GM18907 (cell line): Measurements from ENCODE around the gene SRP9.
"Not testable (repeated sequence)": the region's sequence is repeated elsewhere in the genome, so short reads cannot be mapped to it uniquely, and the experiment has no call there.

Experiments
- ATAC-seq: cut with Tn5 transposase; IDR thresholded peaks from one replicate; pipeline ENCODE4 v1.9.1; 2021; ENCODE audit warnings: mild to moderate bottlenecking, moderate library complexity; ENCODE audit not compliant: unreplicated experiment

The SRP9 gene

GRCh38 chr1:225755671-225756319, 21.8 kb upstream of the SRP9 start:
- ATAC-seq: no peak

GRCh38 chr1:225757927-225758656, 19.5 kb upstream of the SRP9 start:
- no peak for ATAC-seq

GRCh38 chr1:225759972-225760371, 17.7 kb upstream of the SRP9 start:
- not testable (repeated sequence) for ATAC-seq

GRCh38 chr1:225760531-225760930, 17.1 kb upstream of the SRP9 start:
- no peak for ATAC-seq

GRCh38 chr1:225761395-225761794, 16.2 kb upstream of the SRP9 start:
- ATAC-seq: not testable (repeated sequence)

GRCh38 chr1:225762002-225762441, 15.6 kb upstream of the SRP9 start:
- no peak for ATAC-seq

GRCh38 chr1:225762444-225762843, 15.2 kb upstream of the SRP9 start:
- no peak for ATAC-seq

GRCh38 chr1:225763716-225764548, 13.7 kb upstream of the SRP9 start:
- ATAC-seq: no peak

GRCh38 chr1:225765982-225766674, 11.5 kb upstream of the SRP9 start:
- no peak for ATAC-seq

- no peak for ATAC-seq
These were observed 10.5 kb upstream of the SRP9 start for GRCh38 chr1:225766967-225767633.

- no peak for ATAC-seq
These were observed 9.7 kb upstream of the SRP9 start for GRCh38 chr1:225767634-225768540.

GRCh38 chr1:225768662-225769426, 8.8 kb upstream of the SRP9 start:
- ATAC-seq: no peak

GRCh38 chr1:225769687-225770086, 7.9 kb upstream of the SRP9 start:
- no peak for ATAC-seq

- no peak for ATAC-seq
These were observed 6.9 kb upstream of the SRP9 start for GRCh38 chr1:225770561-225771248.

GRCh38 chr1:225771661-225772322, 5.8 kb upstream of the SRP9 start:
- no peak for ATAC-seq

GRCh38 chr1:225772323-225772768, 5.3 kb upstream of the SRP9 start:
- peak; percentile 34 for ATAC-seq

- no peak for ATAC-seq
These were observed 4.8 kb upstream of the SRP9 start for GRCh38 chr1:225772848-225773247.
